ENCODE measurements around the gene TBC1D24.
"Not testable (repeated sequence)": the region's sequence is repeated elsewhere in the genome, so short reads cannot be mapped to it uniquely, and the experiment has no call there.

The TBC1D24 gene

GRCh38 chr16:2468725-2469398 is 6.1 kb upstream of the TBC1D24 start:
- DNase-seq (ENCODE audit: low read depth), result no peak

- no peak for DNase-seq (ENCODE audit: low read depth)
Observed at GRCh38 chr16:2469399-2470233, 5.3 kb upstream of the TBC1D24 start.

- DNase-seq (ENCODE audit: low read depth), result no peak
Observed at GRCh38 chr16:2470234-2470601, 4.7 kb upstream of the TBC1D24 start.

GRCh38 chr16:2470603-2471015 is 4.3 kb upstream of the TBC1D24 start:
- DNase-seq (ENCODE audit: low read depth), result no peak

GRCh38 chr16:2471016-2471652 is 3.8 kb upstream of the TBC1D24 start, which contains the start of gene NTN3:
Gene NTN3 (plus strand): TSS chr16:2471297. CDS start chr16:2471702, 405 bp downstream.
- no peak for DNase-seq (ENCODE audit: low read depth)

- no peak for DNase-seq (ENCODE audit: low read depth)
Observed at GRCh38 chr16:2471653-2472487, 3.1 kb upstream of the TBC1D24 start.

- DNase-seq (ENCODE audit: low read depth), result no peak
Observed at GRCh38 chr16:2472488-2472864, 2.5 kb upstream of the TBC1D24 start.

- DNase-seq (ENCODE audit: low read depth), result no peak
Observed at GRCh38 chr16:2472885-2473445, 2.0 kb upstream of the TBC1D24 start.

GRCh38 chr16:2473446-2473926 is 1.4 kb upstream of the TBC1D24 start:
- no peak for DNase-seq (ENCODE audit: low read depth)

GRCh38 chr16:2473999-2474876 is 689 bp upstream of the TBC1D24 start:
- no peak for DNase-seq (ENCODE audit: low read depth)

GRCh38 chr16:2475413-2476344 is 752 bp downstream of the TBC1D24 start:
- no peak for DNase-seq (ENCODE audit: low read depth)

GRCh38 chr16:2476345-2476720 is 1.4 kb downstream of the TBC1D24 start:
- no peak for DNase-seq (ENCODE audit: low read depth)

- no peak for DNase-seq (ENCODE audit: low read depth)
Observed at GRCh38 chr16:2476741-2477140, 1.8 kb downstream of the TBC1D24 start.

- DNase-seq (ENCODE audit: low read depth), result no peak
Observed at GRCh38 chr16:2477327-2477726, 2.4 kb downstream of the TBC1D24 start.

GRCh38 chr16:2478279-2478678 is 3.4 kb downstream of the TBC1D24 start:
- DNase-seq (ENCODE audit: low read depth), result no peak

GRCh38 chr16:2479996-2480395 is 5.1 kb downstream of the TBC1D24 start:
- DNase-seq (ENCODE audit: low read depth), result not testable (repeated sequence)

GRCh38 chr16:2480948-2481347 is 6.0 kb downstream of the TBC1D24 start:
- no peak for DNase-seq (ENCODE audit: low read depth)

- no peak for DNase-seq (ENCODE audit: low read depth)
Observed at GRCh38 chr16:2481676-2482075, 6.7 kb downstream of the TBC1D24 start.

GRCh38 chr16:2482249-2482648 is 7.3 kb downstream of the TBC1D24 start:
- DNase-seq (ENCODE audit: low read depth), result no peak

Data from stimulated activated CD8-positive, alpha-beta memory T cell treated with anti-CD3 and anti-CD28 coated beads, Interleukin-4, amount 100 ng/mL, for 24 hours (primary cell).